Measurements from ENCODE around the gene RDH5. TPM values are rescaled to one million over a fixed set of nuclear protein-coding genes. Genes with fewer than 3 reads are reported as not detected.
"Not testable (repeated sequence)": the region's sequence is repeated elsewhere in the genome, so short reads cannot be mapped to it uniquely, and the experiment has no call there.

Gene RDH5
- total RNA-seq, 1 experiment from 2014 or later = 4.3 TPM

DNA sequence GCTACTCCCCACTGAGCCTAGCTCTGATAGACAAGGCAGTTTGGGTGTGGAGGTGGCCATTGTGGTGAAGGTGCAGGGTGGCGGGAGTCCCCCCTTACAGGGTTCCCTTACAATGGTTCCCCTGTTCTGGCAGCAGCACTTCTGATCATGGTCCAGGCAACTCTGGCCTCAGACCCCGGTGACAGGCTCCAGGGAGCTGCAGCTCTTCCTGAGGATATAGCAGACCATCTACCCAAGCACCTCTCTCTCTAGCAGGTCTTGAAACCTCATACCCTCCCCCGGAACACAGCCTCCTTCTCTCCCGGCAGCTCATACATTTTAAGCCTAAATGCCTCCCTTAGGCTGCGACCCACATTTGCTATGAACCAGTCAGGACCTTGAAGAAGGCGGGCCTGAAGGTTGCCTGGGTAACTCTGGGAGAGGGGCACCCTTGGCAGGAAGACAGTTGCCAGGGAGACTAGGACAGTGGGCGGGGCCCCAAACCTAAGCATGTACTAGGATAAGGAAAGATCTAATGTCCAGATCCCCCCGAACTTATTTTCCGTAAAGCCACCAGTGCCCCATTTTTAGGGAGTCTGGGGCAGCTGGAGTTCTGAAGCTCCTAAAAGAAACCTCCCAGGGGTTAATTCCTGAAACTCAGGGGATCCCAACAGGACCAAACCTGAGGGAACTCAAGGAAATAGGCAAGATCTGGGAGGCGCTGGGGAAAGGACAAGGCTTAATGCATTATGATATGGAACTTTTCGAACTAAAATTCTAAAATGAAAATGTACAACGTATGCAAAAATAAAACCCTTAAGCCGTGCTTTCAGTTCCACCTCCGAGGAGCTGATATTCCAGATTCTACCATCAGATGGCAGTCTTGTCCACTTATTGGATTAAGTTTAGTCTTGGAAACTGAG lies 18.2 kb downstream of the RDH5 start:
- DNase-seq (ENCODE audit: low spot score) = peak; percentile 94
- in situ Hi-C loops (cut with HindIII; ENCODE audit: low sequenced_read_pairs) = no loop called here

DNA sequence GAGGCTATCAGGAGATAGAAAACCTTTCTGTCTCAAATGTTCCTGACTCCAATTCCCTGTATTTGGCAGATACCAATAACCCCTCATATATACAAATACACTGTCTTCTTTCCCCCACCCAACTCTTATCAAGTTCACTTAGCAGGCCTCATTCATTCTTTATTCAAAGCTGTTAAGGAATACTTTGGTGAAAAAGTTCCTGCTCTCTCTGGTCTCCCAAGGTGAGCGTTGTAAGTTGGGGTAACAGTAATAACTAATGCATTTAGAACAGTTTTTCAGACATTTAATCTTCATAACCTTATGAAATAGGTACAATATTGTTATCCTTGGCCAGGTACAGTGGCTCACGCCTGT lies 18.8 kb downstream of the RDH5 start:
- in situ Hi-C loops (cut with HindIII; ENCODE audit: low sequenced_read_pairs) = no loop called here
- no peak for DNase-seq (ENCODE audit: low spot score)

DNA sequence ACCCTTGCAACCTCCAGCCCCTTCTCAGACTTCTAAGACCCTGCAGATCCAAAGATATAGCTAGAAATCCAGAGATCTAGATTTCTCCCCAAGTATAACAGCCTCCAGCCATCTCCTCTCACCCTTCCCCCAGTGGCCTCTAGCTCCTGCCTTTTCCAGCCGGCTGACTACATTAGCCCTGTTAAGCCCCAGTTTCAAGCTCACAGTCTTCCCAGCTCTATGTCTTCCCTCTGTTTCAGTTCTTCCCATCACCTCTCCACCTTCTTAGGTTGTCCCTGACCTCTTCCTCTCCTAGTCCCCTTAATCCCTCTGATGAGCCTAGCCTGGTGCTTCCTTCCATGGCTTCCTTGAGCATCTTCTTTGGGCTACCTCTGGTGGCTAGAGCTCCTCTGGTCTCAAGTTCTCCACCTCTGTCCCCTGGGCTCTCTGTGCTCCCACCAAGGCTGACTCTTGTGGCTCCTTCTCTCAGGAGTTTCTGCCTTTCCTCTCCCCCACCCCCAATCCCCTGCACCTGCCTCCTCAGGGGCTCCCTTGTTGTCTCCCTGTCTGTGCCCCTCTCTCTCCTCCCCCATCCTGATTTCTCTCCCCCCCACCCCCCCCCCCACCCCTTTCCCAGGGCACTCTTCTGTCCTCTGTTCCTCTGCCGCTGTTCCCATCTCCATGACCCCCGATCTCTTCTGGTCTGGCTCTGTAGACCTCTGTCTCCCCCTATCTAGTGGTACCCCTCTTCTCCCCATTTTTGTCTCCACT lies 21.9 kb downstream of the RDH5 start:
- DNase-seq (ENCODE audit: low spot score) = no peak
- in situ Hi-C loops (cut with HindIII; ENCODE audit: low sequenced_read_pairs) = no loop called here

DNA sequence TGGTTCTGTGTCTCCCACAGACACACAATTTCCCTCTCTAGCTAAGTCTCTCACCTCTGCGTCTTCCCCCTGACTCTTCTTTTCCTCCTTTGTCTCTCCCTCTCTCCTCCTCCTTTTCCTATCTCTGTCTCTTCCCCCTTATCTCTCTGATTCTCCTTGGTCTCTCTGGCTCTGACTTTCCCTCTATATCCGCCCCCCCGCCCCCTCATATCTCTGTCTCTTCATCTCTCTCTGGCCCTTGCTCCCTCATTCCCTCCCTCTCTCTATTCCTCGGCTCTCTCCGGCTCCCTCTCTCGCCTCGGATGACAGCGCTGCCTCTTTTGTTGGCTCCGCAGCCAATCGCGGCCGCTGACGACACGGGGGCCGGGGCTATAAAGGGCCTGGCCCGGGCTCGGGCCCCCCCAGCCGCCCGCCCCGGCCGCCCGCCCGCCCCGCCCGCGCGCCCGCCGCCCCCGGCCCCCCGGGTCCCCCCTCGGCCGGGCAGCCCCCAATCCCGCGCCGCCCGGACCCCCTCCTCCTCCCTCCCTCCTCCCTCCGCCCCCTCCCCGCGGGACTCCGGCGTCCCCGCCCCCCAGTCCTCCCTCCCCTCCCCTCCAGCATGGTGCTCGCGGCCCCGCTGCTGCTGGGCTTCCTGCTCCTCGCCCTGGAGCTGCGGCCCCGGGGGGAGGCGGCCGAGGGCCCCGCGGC lies 22.7 kb downstream of the RDH5 start, which contains the start of gene GDF11:
TSS of gene GDF11 (plus strand) at position 404 of the 687 bp plus-strand sequence. CDS start at position 599, 195 bp downstream.
- in situ Hi-C loops (cut with HindIII; ENCODE audit: low sequenced_read_pairs) = no loop called here
- peak; percentile 87 for DNase-seq (ENCODE audit: low spot score)

DNA sequence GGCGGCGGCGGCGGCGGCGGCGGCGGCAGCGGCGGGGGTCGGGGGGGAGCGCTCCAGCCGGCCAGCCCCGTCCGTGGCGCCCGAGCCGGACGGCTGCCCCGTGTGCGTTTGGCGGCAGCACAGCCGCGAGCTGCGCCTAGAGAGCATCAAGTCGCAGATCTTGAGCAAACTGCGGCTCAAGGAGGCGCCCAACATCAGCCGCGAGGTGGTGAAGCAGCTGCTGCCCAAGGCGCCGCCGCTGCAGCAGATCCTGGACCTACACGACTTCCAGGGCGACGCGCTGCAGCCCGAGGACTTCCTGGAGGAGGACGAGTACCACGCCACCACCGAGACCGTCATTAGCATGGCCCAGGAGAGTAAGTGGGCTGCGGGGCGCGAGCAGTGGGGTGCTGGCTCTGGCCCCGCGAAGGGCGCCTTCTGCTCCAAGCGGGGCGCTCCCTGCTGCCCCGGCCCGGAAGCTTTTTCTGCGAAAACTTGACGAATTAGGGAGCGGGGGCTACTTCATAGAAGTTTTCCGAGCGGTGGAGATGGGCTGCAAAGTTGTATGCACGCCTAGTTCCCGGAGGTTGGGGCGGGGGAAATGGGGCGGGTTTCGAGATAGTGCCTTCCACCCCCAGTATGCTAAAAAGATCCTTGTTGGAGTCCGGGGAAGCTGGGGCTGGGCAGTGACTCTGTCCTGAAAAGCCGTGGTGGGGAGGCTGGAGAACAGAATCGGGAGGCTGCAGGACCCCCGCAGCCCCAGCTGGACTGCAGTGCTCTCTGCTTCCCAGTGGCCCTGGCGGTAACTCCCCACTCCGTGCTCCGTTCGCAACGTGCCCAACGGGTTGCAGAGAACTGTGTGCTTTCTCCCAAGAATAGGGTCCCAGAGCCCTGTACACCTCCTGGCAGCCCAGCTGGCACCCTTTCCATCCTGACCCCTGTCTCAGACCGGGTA lies 23.5 kb downstream of the RDH5 start:
- DNase-seq (ENCODE audit: low spot score) = peak; percentile 43
- in situ Hi-C loops (cut with HindIII; ENCODE audit: low sequenced_read_pairs) = no loop called here

DNA sequence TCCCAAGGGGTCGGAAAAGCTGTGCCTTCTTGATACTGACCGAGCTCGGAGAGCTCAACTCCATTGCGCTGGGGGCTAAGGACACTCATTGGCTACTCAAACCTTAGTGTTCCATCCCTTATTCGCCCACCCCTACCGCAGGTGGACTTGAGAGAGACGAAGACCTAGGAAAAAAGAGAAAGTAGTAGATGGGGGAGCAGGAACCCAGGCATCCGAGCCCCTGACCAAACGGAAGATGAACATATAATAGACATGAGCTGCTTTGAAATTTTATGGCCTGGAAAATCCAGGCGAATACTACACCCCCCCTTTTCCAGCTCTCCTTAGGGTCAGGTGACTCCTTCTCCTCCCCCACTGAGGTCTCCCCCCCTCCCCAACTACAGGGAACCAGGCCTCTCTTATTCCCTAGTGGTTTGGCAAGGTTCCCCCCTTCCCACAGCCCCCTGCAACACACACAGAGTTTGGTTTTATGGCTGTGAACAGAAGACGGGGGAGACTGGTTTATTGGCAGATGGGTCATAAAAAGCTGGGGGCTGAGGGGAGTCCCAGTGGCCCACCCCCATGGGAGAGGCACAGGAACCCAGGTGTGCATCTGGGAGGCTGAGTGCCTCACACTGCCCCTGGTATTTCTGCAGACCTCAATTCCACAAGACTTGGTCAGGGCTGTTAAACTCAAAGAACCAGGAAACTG lies 24.3 kb downstream of the RDH5 start:
- DNase-seq (ENCODE audit: low spot score) = no peak
- in situ Hi-C loops (cut with HindIII; ENCODE audit: low sequenced_read_pairs) = no loop called here

DNA sequence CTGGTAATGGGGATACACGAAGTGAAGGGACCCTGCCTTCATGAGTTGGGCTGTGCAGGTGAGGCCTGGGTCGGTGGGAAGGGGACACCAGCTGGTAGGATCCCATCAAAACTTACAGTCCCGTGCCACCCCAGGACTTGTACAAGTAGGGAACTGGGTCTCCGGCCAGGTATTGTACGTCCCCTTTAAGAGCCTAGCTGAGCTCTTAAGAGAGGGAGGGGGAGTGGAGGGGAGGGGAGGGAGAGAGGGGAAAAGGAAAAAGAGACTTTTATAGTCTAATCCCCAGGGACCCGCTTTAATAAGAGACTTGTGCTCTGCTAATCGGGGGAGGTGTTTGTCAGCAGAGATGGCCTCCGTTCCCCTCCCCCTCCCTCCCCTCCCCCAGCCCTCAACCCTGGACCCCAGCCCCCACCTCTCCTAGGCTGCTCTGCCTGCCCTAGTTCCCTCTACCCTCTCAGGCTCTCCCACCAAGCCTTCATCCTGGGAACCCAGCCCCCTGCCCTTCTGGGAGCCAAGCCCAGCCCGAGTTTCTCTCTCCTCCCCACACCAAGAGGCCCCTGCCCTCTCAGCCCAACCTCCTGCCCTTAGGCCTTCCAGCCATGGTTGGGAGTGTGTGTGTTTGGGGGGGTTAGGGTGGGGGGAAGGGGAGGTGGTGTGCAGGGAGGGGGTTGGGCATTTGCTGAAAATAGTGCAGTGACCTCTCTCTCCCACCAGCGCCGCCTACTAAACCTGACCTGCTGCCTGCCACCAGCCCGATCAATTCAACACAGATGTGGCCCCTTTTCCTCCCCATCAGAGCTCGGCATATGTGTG lies 25.4 kb downstream of the RDH5 start:
- peak; percentile 63 for DNase-seq (ENCODE audit: low spot score)
- in situ Hi-C loops (cut with HindIII; ENCODE audit: low sequenced_read_pairs) = no loop called here

DNA sequence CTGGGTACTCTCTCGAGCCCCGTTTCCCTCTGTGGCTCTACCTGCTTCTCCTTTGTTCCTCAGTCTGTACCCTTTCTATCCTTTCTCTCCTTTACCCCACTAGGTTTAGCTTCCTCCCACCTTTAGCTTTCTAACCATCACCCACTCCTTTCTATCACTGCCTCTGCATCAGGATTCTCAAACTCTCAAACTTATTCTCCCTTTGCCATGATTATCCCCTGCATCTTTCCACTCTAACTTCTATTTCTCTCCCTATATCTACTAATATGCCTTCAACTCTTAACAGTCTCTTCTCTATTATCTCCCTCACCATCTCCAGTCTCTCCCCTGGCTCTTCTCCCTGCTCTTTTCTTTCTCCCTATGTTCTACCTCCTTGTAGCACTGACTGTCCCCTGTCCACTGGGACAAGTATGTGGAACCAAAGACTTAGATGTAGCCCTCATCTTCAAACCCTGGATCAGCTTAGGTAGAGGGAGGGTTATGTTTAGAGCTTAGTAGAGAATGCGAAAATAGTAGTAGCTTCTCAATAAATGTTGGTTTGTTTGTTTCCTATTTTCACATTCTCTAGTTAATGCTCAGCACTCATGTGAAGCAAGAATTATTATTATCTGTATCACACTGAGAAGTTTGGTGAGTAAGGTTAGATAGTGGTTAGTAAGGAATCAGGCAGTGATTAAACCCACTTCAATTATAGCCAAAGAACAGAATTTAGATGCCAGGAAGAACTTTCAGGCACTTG lies 26.1 kb downstream of the RDH5 start:
- DNase-seq (ENCODE audit: low spot score) = peak; percentile 20
- in situ Hi-C loops (cut with HindIII; ENCODE audit: low sequenced_read_pairs) = no loop called here

DNA sequence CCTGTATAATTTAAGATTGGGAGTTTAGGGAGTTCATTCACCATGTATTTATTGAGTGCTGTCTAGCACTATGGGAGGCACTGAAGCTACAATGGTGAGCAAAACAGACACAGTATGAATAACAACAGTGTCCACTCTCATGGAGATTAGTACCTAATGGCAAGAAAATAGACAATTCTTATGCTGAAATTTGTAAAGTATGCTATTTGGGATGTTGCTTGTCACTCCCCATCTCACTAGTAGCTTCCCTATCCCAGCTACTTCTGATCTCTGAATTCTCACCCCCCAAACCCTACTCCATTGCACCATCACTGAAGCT lies 26.7 kb downstream of the RDH5 start:
- no peak for DNase-seq (ENCODE audit: low spot score)
- in situ Hi-C loops (cut with HindIII; ENCODE audit: low sequenced_read_pairs) = no loop called here

DNA sequence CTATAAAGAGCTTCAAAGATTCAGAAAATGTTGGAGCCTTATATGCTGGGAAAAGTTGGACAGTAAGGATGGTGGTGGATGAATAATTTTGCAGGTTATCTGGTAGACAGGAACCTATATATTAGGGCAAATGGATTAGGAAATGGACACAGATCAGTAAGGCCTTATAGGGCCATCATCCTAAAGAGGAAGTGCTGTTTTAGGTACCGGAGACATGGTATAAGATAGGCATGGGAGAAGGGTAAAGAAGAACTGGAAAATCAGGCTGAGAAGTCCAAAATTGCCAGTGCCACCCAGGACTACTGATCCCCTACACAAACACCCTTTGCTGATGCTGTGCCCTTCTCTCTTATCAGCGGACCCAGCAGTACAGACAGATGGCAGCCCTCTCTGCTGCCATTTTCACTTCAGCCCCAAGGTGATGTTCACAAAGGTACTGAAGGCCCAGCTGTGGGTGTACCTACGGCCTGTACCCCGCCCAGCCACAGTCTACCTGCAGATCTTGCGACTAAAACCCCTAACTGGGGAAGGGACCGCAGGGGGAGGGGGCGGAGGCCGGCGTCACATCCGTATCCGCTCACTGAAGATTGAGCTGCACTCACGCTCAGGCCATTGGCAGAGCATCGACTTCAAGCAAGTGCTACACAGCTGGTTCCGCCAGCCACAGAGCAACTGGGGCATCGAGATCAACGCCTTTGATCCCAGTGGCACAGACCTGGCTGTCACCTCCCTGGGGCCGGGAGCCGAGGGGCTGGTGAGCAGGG lies 28.2 kb downstream of the RDH5 start:
- no peak for DNase-seq (ENCODE audit: low spot score)

DNA sequence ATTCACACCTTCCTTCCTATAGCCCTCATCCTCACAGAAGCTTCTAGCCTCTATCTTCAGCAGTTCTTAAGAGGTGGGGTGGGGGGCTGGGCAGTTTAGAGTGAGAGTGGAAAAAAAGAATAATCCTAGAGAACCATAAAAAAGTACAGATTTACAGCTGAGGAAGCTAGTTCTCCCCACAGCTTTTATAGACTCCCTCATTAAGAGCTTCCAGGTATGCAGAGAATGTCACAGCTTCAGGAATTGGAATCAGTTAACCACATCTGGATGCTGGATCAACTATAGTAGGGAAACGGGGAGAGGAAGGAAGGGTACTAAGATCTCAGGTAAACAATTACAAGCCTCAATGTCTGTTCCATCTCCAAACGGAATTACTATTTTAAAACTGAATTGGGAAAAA lies 35.1 kb downstream of the RDH5 start:
- DNase-seq (ENCODE audit: low spot score) = no peak
- in situ Hi-C loops (cut with HindIII; ENCODE audit: low sequenced_read_pairs) = no loop called here

More for the DNA sequence above, 28.2 kb downstream of the RDH5 start:
- in situ Hi-C loops (cut with HindIII; ENCODE audit: low sequenced_read_pairs) = no loop called here

DNA sequence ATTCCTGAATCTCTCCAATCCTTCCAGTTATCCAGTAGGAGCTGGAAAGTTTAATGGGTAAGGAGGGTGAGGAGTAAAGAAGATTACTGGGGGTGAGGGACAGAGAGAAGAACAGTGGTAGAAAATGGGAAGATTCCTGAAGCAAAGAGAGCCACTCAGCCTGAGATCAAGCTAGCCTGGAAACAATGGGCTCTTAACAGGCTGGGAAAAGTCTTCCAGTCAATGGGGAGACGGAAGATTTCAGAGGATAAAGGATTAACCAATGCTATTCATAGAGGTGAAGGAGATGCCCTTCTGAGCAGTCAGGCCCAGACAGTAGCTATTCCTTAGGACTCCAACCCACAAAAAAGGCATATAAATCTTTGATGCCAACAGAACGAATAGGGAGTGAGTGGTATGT lies 37.5 kb downstream of the RDH5 start:
- in situ Hi-C loops (cut with HindIII; ENCODE audit: low sequenced_read_pairs) = no loop called here
- DNase-seq (ENCODE audit: low spot score) = no peak

DNA sequence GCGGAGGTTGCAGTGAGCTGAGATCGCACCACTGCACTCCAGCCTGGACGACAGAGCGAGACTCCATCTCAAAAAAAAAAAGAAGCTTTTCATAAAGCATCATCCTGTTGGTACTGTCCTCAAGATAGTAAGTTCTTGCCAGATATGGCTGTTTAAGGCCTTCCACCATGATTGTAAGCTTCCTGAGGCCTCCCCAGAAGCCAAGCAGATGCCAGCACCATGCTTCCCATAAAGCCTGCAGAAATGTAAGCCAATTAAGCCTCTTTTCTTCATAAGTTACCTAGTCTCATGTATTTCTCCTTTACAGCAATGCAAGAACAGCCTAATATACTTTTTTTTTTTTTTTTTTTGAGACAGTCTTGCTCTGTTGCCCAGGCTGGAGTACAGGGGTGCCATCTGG lies 38.4 kb downstream of the RDH5 start:
- DNase-seq (ENCODE audit: low spot score); in situ Hi-C loops (cut with HindIII; ENCODE audit: low sequenced_read_pairs): not testable (repeated sequence)

DNA sequence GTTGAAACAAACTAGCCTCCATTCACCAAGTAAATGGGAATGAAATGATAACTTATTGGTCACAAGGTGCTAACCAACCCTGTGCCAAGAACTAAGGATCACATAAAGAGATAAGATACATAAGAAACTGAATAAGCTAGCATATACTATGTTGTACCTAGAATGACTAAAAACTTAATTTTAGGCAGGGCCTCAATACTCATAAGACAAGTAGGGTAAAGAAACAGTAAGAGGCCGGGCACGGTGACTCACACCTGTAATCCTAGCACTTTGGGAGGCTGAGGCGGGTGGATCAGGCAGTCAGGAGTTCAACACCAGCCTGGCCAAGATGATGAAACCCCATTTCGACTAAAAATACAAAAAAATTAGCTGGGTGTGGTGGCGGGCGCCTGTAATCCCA lies 40.5 kb downstream of the RDH5 start:
- in situ Hi-C loops (cut with HindIII; ENCODE audit: low sequenced_read_pairs) = no loop called here
- no peak for DNase-seq (ENCODE audit: low spot score)

DNA sequence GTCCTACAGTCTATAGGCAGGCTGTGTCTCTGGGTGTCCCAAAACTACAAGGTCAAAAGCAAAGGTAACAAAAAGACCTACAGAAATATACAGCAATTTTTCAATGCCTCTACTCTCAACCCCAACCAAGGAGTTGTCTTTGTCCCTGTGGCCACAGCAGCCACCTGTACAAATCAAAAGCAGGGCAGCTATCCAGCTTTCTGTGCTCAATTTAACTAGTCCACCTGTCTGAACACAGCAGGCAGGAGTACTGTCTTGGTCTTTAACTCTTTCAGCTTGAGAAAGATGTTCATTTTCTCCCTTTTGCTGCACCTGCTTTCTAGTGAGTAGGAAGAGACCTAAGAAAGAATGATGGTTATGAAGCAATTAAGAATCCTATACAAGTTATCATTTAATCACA lies 42.5 kb downstream of the RDH5 start:
- peak; percentile 93 for DNase-seq (ENCODE audit: low spot score)
- in situ Hi-C loops (cut with HindIII; ENCODE audit: low sequenced_read_pairs) = no loop called here

DNA sequence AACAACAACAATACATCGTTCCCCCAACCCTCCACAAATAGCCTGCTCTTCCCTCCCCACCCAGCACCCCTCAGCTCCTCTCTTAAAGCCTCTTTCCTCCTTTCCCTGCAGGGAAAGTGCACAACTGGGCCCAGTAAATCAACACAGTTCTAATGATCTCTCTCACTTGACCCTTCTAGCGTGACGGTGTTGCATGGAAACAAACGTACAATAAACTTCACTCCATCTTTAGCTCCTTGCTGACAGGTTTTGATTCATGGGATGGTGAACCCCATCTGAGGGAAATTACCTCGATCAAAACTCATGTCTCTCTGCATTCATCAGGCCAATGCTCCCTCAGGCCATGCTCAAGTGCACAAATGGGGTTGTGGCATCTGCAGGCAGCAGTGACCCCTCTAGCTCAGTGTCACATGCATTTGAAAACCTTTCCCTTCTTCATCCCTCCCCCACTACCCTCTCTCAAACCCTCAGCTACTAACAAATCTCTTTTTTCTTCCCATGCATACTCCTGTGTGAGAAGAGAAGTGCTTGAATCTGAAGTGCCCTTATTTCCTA lies 45.6 kb downstream of the RDH5 start:
- in situ Hi-C loops (cut with HindIII; ENCODE audit: low sequenced_read_pairs) = no loop called here
- no peak for DNase-seq (ENCODE audit: low spot score)

Data from G401 (cell line).